H1 (cell line): ENCODE results near the gene MRTFB. TPM values are rescaled to one million over a fixed set of nuclear protein-coding genes. Genes with fewer than 3 reads are reported as not detected.

Experiments used
- CTCF ChIA-PET: fragments of 300-600 bp; sonication (Branson Sonifier 250); formaldehyde crosslinking; loops from one replicate; lab custom pipeline; 2021; ENCODE audit not compliant: partially characterized antibody; lab: Charles Lee
- POLR2A ChIA-PET: fragments of 300-600 bp; sonication (Branson Sonifier 250); formaldehyde crosslinking; loops from one replicate; lab custom pipeline; 2021; ENCODE audit warnings: inconsistent platforms; ENCODE audit not compliant: partially characterized antibody; lab: Charles Lee
- DNase-seq, 2 experiments: peaks; one replicate each; pipeline versions ENCODE4 v3.0.0 to v3.0.0-alpha.2; 2010 to 2022; ENCODE audit warnings: low spot score in 2 of 2, low read depth in 1 of 2, mixed read lengths in 1 of 2
- FAIRE-seq: peaks from 2 replicates; lab custom pipeline; 2011; peaks lifted over from hg19 to GRCh38; lab: Jason Lieb, UNC
- H2AFZ ChIP-seq: 2 replicates; pipeline ENCODE4 v1.8.1; 2012; ENCODE audit warnings: low read length, inconsistent platforms
- H2AK5ac ChIP-seq: 2 replicates; pipeline ENCODE4 v1.6.1; 2013; ENCODE audit warnings: low read depth, low read length
- H2BK120ac ChIP-seq: replicated peaks from 2 replicates; pipeline ENCODE3; 2013; ENCODE audit warnings: low read depth, low read length, inconsistent platforms
- H2BK12ac ChIP-seq: 2 replicates; pipeline ENCODE4 v1.6.1; 2013; ENCODE audit warnings: low read depth, low read length
- H2BK15ac ChIP-seq: 2 replicates; pipeline ENCODE4 v1.6.1; 2013; ENCODE audit warnings: low read length
- H2BK20ac ChIP-seq: 2 replicates; pipeline ENCODE4 v1.6.1; 2013; ENCODE audit warnings: low read length
- H2BK5ac ChIP-seq: 2 replicates; pipeline ENCODE4 v1.6.1; 2013; ENCODE audit warnings: low read depth, low read length
- H3K14ac ChIP-seq: 2 replicates; pipeline ENCODE4 v1.6.1; 2013; ENCODE audit warnings: inconsistent platforms; ENCODE audit not compliant: insufficient read length
- H3K18ac ChIP-seq: 2 replicates; pipeline ENCODE4 v1.6.1; 2013; ENCODE audit warnings: low read length; ENCODE audit errors: extremely low read depth
- H3K23ac ChIP-seq: 2 replicates; pipeline ENCODE4 v1.6.1; 2013; ENCODE audit warnings: inconsistent platforms; ENCODE audit not compliant: insufficient read length
- H3K23me2 ChIP-seq: 2 replicates; pipeline ENCODE4 v1.6.1; 2013; ENCODE audit warnings: low read depth, low read length
- H3K27ac ChIP-seq: 2 replicates; pipeline ENCODE4 v1.6.1; 2011; ENCODE audit warnings: low read depth, low read length, inconsistent platforms
- H3K27me3 ChIP-seq, 4 experiments: replicated peaks in 1 of 4; 1 replicate in 1 of 4; 2 replicates in 3 of 4; pipeline versions ENCODE4 v1.6.1 to v1.8.1; 2011 to 2013; ENCODE audit warnings: low read length in 3 of 4, mild to moderate bottlenecking in 3 of 4, inconsistent platforms in 2 of 4, mixed read lengths in 2 of 4, moderate library complexity in 1 of 4; ENCODE audit not compliant: control insufficient read depth in 3 of 4, insufficient read depth in 3 of 4; ENCODE audit errors: extremely low read depth in 1 of 4
- H3K36me3 ChIP-seq, 4 experiments: 2 replicates each; pipeline versions ENCODE4 v1.6.1 to v1.8.1; 2011 to 2013; ENCODE audit warnings: mild to moderate bottlenecking in 4 of 4, low read length in 3 of 4, moderate library complexity in 2 of 4, control low read depth in 1 of 4, inconsistent platforms in 1 of 4; ENCODE audit not compliant: insufficient read depth in 4 of 4, control insufficient read depth in 2 of 4
- H3K4ac ChIP-seq: replicated peaks from 2 replicates; pipeline ENCODE3; 2013; ENCODE audit warnings: low read length, low read depth, mixed read lengths, inconsistent platforms; ENCODE audit not compliant: insufficient read length
- H3K4me1 ChIP-seq, 4 experiments: replicated peaks in 1 of 4; 1 replicate in 1 of 4; 2 replicates in 3 of 4; pipeline versions ENCODE4 v1.6.1 to v1.8.1; 2011 to 2013; ENCODE audit warnings: low read length in 3 of 4, inconsistent platforms in 2 of 4, mixed read lengths in 1 of 4; ENCODE audit not compliant: insufficient read depth in 4 of 4, control insufficient read depth in 3 of 4
- H3K4me2 ChIP-seq, 2 experiments: 2 replicates each; pipeline versions ENCODE4 v1.6.1 to v1.8.1; 2011 to 2013; ENCODE audit warnings: low read depth in 2 of 2, low read length in 2 of 2, control low read depth in 1 of 2, inconsistent platforms in 1 of 2, mild to moderate bottlenecking in 1 of 2; ENCODE audit not compliant: insufficient read depth in 1 of 2
- H3K4me3 ChIP-seq, 4 experiments: fragments of 200-600, 300-600 bp in 1 of 4; sonication (generic), shearing (Covaris generic), sonication (Bioruptor Twin) in 1 of 4; 2 replicates each; pipeline versions ENCODE4 v1.5.1 to v1.8.1; 2011 to 2016; ENCODE audit warnings: low read length in 4 of 4, low read depth in 3 of 4, control low read depth in 2 of 4, inconsistent platforms in 2 of 4, mild to moderate bottlenecking in 2 of 4, mixed read lengths in 1 of 4, moderate library complexity in 1 of 4; ENCODE audit not compliant: insufficient read depth in 2 of 4; ENCODE audit errors: extremely low read depth in 1 of 4
- H3K56ac ChIP-seq: replicated peaks from 2 replicates; pipeline ENCODE3; 2013; ENCODE audit warnings: low read depth, mild to moderate bottlenecking, mixed read lengths, low read length, inconsistent platforms; ENCODE audit not compliant: insufficient read length
- H3K79me1 ChIP-seq: 2 replicates; pipeline ENCODE4 v1.6.1; 2013; ENCODE audit warnings: low read depth, low read length, control low read depth
- H3K79me2 ChIP-seq, 2 experiments: 2 replicates each; pipeline versions ENCODE4 v1.6.1 to v1.8.1; 2012 to 2013; ENCODE audit warnings: low read length in 2 of 2, mild to moderate bottlenecking in 2 of 2, inconsistent platforms in 1 of 2; ENCODE audit not compliant: insufficient read depth in 2 of 2, control insufficient read depth in 1 of 2
- H3K9ac ChIP-seq, 4 experiments: replicated peaks in 1 of 4; 1 replicate in 1 of 4; 2 replicates in 3 of 4; pipeline versions ENCODE4 v1.6.1 to v1.8.1; 2011 to 2013; ENCODE audit warnings: low read depth in 3 of 4, low read length in 3 of 4, control low read depth in 2 of 4, mild to moderate bottlenecking in 2 of 4, moderate library complexity in 2 of 4, inconsistent platforms in 1 of 4; ENCODE audit errors: extremely low read depth in 1 of 4
- H3K9me3 ChIP-seq, 2 experiments: 2 replicates each; pipeline versions ENCODE4 v1.6.1 to v1.8.1; 2012 to 2013; ENCODE audit warnings: mild to moderate bottlenecking in 2 of 2, moderate library complexity in 2 of 2, control low read depth in 1 of 2, inconsistent platforms in 1 of 2, low read depth in 1 of 2, low read length in 1 of 2, mixed read lengths in 1 of 2; ENCODE audit not compliant: insufficient read depth in 2 of 2
- H4K20me1 ChIP-seq, 2 experiments: replicated peaks in 1 of 2; 2 replicates each; pipeline versions ENCODE3 to v1.8.1; 2011 to 2013; ENCODE audit warnings: inconsistent platforms in 2 of 2, low read length in 2 of 2, mild to moderate bottlenecking in 1 of 2; ENCODE audit not compliant: insufficient read depth in 2 of 2, control insufficient read depth in 1 of 2
- H4K5ac ChIP-seq: 2 replicates; pipeline ENCODE4 v1.6.1; 2013; ENCODE audit warnings: low read length, low read depth, mixed read lengths, inconsistent platforms; ENCODE audit not compliant: insufficient read length
- H4K8ac ChIP-seq: 2 replicates; pipeline ENCODE4 v1.8.0; 2013; ENCODE audit warnings: mild to moderate bottlenecking, moderate library complexity, low read length, inconsistent platforms; ENCODE audit not compliant: insufficient read depth; ENCODE audit errors: extremely low read depth
- H4K91ac ChIP-seq: replicated peaks from 2 replicates; pipeline ENCODE3; 2013; ENCODE audit warnings: low read length, mixed read lengths, inconsistent platforms; ENCODE audit not compliant: insufficient read length
- CHD1 ChIP-seq: IDR thresholded peaks from 2 replicates; pipeline ENCODE4 v1.6.1; 2012; ENCODE audit warnings: low read depth, low read length, improper control_type of control experiment
- GTF2F1 ChIP-seq: IDR thresholded peaks from 2 replicates; pipeline ENCODE4 v1.6.1; 2012; ENCODE audit warnings: low read depth, low read length, improper control_type of control experiment, borderline replicate concordance
- RAD21 ChIP-seq, 2 experiments: IDR thresholded peaks in 1 of 2; conservative IDR thresholded peaks in 1 of 2; 2 replicates each; pipeline ENCODE4 v1.6.1; 2011; ENCODE audit warnings: low read depth in 2 of 2, low read length in 2 of 2, improper control_type of control experiment in 1 of 2, inconsistent platforms in 1 of 2, mild to moderate bottlenecking in 1 of 2, moderate library complexity in 1 of 2
- RNF2 ChIP-seq: fragments of 200-900, 300-1000 bp; sonication (generic); IDR thresholded peaks from 2 replicates; pipeline ENCODE4 v1.7.1; 2016; ENCODE audit warnings: borderline replicate concordance, low read depth, mild to moderate bottlenecking, antibody characterized with exemption, low read length; ENCODE audit not compliant: poor library complexity, severe bottlenecking; ENCODE audit errors: missing control alignments
- RXRA ChIP-seq: IDR thresholded peaks from 2 replicates; pipeline ENCODE4 v1.6.1; 2011; ENCODE audit warnings: low read depth, mild to moderate bottlenecking, low read length, moderate library complexity; ENCODE audit not compliant: insufficient read depth
- SIN3A ChIP-seq, 2 experiments: IDR thresholded peaks in 1 of 2; conservative IDR thresholded peaks in 1 of 2; 2 replicates each; pipeline ENCODE4 v1.6.1; 2011 to 2012; ENCODE audit warnings: low read length in 2 of 2, improper control_type of control experiment in 1 of 2, low read depth in 1 of 2, mild to moderate bottlenecking in 1 of 2
- SRF ChIP-seq: IDR thresholded peaks from 2 replicates; pipeline ENCODE4 v1.6.1; 2011; ENCODE audit warnings: mild to moderate bottlenecking, low read depth, low read length, moderate library complexity
- WGBS, 2 experiments: shearing (Covaris generic) in 1 of 2; methylation state at CpG; one replicate each; pipeline versions ENCODE4 v1.1.6 to v1.1.7; 2013 to 2015; ENCODE audit warnings: low lambda C conversion rate in 2 of 2, mixed read lengths in 2 of 2, inconsistent platforms in 1 of 2, low coverage in 1 of 2, missing lambda C conversion rate in 1 of 2; ENCODE audit not compliant: insufficient replicate concordance in 2 of 2, insufficient coverage in 1 of 2, insufficient read length in 1 of 2; ENCODE audit errors: extremely low coverage in 1 of 2, missing lambda C conversion rate in 1 of 2; 5-methylcytosine and 5-hydroxymethylcytosine counted together
- polyA plus RNA-seq, 7 experiments: library from polyadenylated mRNA; depleted of rRNA in 3 of 7; stranded (reverse) in 5 of 7; unstranded in 2 of 7; fragments of >200 nt in 5 of 7; fragments of 200-250 nt in 2 of 7; gene quantifications; 1 replicate in 5 of 7; 2 replicates in 1 of 7; 4 replicates in 1 of 7; pipeline versions ENCODE4 v1.2.1 to v1.2.3, GENCODE V29; 2011 to 2013; ENCODE audit warnings: missing spikeins in 2 of 7, mixed read lengths in 2 of 7
- total RNA-seq: library from RNA; stranded (reverse); fragmentation: NEBNext Ultra II Directional; extraction: Animal tissue kit (Norgen Biotek cat#: 25700); gene quantifications from 2 replicates; pipeline ENCODE4 v1.2.1, GENCODE V29; 2021

MRTFB gene
- total and polyA plus RNA-seq, 2 of the 8 experiments (the other 6 are each of a cell fraction or from before 2014, with no cell fraction given), result 13.5 to 34.9 TPM

- FAIRE-seq, result no peak
Measured at GRCh38 chr16:14175086-14175485, 104.0 kb downstream of the MRTFB start.

More at GRCh38 chr16:14175086-14175485, 104.0 kb downstream of the MRTFB start:
- H4K8ac ChIP-seq, result no peak overlapping the region
- no peaks in the 10 kb centered on the region for H3K27me3 ChIP-seq
- no peaks in the 10 kb centered on the region for H3K9me3 ChIP-seq
- H3K79me2 ChIP-seq, result peaks cover 0 to 3% of the 10 kb centered on the region in 2 experiments; a peak in 1 of 4 replicates
- H2BK5ac ChIP-seq, result no peak overlapping the region
- H3K56ac ChIP-seq, result no peak overlapping the region
- H2BK12ac ChIP-seq, result no peak overlapping the region
- no peak overlapping the region for H3K9ac ChIP-seq
- no peak overlapping the region for H4K5ac ChIP-seq
- H3K4me3 ChIP-seq, result no peak overlapping the region
- H3K4ac ChIP-seq, result no peak overlapping the region
- no peak overlapping the region for H2BK15ac ChIP-seq
- no peak for TF ChIP-seq RAD21 (IDR thresholded peaks at IDR 0.05 in 1 of 2, conservative IDR thresholded peaks at IDR 0.05 in 1 of 2; ENCODE audit: low read depth in 2 of 2, low read length in 2 of 2)
- no peak for TF ChIP-seq RXRA
- TF ChIP-seq SRF, result no peak
- no peak for TF ChIP-seq CHD1
- TF ChIP-seq RNF2, result no peak
- no peak for TF ChIP-seq SIN3A (conservative IDR thresholded peaks at IDR 0.05 in 1 of 2, IDR thresholded peaks at IDR 0.05 in 1 of 2; ENCODE audit: low read depth in 1 of 2, low read length in 2 of 2)
- no peak for TF ChIP-seq GTF2F1
- H4K20me1 ChIP-seq, result peaks cover 0 to 3% of the 10 kb centered on the region in 2 experiments
- H2AK5ac ChIP-seq, result no peak overlapping the region
- H4K91ac ChIP-seq, result no peak overlapping the region
- H2BK120ac ChIP-seq, result no peak overlapping the region
- no peak overlapping the region for H3K18ac ChIP-seq
- H3K36me3 ChIP-seq, result no peaks in the 10 kb centered on the region
- no peak for DNase-seq
- H3K27ac ChIP-seq, result no peak overlapping the region
- ChIA-PET POLR2A (no interaction called here), CTCF (no interaction called here)
- no peak overlapping the region for H3K23ac ChIP-seq
- H3K14ac ChIP-seq, result no peak overlapping the region
- H3K79me1 ChIP-seq, result no peaks in the 10 kb centered on the region
- no peak overlapping the region for H2BK20ac ChIP-seq
- H3K23me2 ChIP-seq, result no peaks in the 10 kb centered on the region
- 97% methylated on average over 3 of the region's 3 CpGs; no CpG with 5 or more reads in 1 of the 2 experiments for WGBS, 2 experiments
- H3K4me2 ChIP-seq, result no peak overlapping the region
- no peaks in the 10 kb centered on the region for H3K4me1 ChIP-seq
- no peak overlapping the region for H2AFZ ChIP-seq
